Activated T-cell treated with anti-CD3 and anti-CD28 coated beads, Interleukin-2, amount 50 U/mL, for 48 hours (primary cell): ENCODE results near the gene TAMALIN.

ENCODE experiments used
- DNase-seq, 2 experiments: peaks; one replicate each; pipeline ENCODE4 v3.0.0-alpha.2; 2020

The TAMALIN gene

DNA sequence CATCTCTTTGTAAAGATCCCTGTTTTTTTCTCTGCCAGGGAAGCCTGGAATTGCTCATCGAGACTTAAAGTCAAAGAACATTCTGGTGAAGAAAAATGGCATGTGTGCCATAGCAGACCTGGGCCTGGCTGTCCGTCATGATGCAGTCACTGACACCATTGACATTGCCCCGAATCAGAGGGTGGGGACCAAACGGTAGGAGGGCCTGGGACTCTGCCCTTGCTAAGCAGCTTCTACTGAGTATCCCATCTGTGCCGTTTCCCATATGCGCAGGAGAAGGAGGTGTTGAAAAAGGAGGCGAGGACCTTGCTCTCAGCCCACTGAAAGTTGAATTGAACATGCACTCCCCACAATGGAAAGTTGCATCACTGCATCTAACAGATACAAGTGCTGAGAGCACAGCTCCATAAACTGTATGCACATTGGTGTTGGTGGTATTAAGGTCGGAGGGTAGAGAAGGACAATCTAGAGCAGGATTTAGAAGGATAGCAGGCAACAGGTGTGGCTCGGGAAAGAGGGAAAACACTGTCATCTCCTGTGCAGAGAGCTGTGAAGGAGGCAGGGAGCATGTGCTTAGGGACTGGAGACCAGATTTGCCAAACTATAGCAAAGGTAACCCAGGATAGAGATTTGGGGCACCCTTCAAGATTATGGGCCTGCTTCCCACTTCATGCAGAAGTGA is 21.5 kb upstream of the TAMALIN start:
- no peak for DNase-seq

DNA sequence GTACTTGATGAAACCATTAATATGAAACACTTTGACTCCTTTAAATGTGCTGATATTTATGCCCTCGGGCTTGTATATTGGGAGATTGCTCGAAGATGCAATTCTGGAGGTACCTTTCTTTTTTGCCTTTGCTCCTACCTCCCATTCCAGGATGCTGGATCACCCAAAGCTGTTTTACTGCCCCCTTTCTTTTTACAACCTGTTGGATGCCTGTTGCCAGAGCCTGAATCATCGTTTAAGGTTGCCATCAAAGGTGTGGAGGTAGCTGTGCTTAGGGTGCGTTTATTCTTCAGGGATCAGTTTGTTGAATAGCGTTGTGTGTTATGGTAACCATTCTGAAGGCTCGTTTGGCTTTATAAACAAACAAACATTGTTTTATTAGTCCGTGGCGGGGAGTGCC is 19.9 kb upstream of the TAMALIN start:
- no peak for DNase-seq

DNA sequence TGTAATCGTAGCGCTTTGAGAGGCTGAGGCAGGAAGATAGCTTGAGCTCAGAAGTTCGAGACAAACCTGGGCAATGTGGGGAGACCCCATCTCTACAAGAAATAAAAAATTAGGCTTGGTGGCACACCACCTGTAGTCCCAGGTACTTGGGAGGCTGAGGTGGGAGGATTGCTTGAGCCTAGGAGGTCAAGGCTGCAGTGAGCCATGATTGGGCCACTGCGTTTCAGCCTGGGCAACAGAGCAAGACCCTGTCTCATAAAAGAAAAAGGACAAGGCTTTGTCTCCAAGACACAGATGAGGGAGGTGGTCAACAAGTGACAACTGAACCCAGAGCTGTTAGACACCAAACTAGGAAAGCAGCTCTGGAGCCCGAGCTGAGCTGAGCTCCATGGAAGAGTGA is 14.5 kb upstream of the TAMALIN start:
- DNase-seq = no peak

DNA sequence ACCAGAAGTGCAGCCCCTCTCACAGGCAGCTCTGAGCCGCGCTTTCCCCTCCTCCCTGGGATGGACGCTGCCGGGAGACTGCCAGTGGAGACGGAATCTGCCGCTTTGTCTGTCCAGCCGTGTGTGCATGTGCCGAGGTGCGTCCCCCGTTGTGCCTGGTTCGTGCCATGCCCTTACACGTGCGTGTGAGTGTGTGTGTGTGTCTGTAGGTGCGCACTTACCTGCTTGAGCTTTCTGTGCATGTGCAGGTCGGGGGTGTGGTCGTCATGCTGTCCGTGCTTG is 12.3 kb upstream of the TAMALIN start:
- DNase-seq = no peak

DNA sequence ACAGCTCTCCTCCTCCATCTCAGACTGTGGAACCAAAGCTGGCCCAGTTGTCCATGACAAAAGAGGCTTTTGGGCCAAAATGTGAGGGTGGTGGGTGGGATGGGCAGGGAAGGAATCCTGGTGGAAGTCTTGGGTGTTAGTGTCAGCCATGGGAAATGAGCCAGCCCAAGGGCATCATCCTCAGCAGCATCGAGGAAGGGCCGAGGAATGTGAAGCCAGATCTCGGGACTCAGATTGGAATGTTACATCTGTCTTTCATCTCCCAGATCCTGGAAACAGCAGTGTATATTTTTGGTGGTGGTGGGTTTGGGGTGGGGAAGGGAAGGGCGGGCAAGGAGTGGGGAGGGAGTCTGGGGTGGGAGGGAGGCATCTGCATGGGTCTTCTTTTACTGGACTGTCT is 11.8 kb upstream of the TAMALIN start:
- DNase-seq = no peak

DNA sequence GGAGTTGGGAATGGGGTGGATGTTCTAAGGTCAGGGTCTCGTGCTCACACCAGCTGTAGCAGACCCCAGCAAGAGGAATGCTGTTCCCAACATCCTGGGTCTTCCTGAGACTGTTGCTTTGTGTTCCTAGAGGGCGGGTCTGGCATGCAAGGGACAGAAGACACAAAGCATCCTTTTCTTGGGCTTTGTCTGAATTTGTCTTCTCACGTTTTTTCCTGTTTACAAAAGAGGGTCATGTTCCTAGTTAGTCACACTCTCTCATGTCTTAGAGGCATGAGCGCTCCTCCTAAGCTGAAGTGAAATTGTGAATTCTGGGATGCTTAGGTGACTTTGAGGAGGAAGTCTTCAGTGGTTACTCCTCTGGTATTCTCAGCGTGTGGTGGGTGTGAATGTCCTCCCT is 9.6 kb upstream of the TAMALIN start:
- no peak for DNase-seq

DNA sequence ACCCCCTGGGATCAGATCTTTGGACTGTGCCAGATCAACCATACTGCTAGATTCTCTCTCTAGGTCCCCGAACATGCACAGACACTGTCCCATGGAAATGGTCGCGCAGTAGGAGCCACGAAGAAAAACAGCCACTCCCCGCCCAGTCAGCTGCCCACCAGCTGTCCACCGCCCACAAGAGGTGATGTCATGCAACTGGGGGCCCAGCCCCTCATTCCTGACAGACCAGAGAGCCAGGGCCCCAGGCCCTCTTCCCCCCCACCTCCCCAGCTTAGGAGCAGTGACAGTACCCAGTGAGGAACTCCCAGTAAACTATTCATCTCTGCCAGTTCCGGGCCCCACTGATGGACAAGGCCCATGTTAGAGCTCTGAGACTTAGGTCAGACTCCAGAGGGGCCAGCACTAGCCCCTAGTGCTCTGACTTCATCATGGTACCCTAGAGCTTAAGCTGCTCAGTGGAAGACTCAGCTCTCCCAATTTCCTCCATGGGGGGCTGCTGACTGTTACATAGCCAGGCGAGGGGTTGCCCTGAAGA is 3.7 kb upstream of the TAMALIN start:
- no peak for DNase-seq

DNA sequence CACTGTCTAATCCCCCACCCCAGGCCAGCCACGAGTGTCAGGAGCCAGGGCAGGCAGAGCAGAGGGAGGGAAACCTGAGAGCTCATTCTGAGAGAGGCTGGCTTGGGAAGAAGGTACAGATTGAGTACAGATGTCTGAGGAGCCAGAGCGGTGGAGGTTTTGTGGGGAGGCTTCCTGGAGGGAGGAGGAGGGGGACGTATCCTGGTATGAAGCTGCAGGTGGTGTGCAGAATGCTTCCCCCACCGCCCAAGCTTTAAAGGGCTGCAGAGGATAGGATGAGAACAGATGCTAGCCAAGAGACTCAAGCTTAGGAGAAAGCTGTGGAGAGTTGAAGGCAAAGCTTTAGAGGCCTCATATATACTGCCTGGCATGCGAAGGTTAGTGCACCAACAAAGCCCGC is 3.2 kb upstream of the TAMALIN start:
- no peak for DNase-seq

DNA sequence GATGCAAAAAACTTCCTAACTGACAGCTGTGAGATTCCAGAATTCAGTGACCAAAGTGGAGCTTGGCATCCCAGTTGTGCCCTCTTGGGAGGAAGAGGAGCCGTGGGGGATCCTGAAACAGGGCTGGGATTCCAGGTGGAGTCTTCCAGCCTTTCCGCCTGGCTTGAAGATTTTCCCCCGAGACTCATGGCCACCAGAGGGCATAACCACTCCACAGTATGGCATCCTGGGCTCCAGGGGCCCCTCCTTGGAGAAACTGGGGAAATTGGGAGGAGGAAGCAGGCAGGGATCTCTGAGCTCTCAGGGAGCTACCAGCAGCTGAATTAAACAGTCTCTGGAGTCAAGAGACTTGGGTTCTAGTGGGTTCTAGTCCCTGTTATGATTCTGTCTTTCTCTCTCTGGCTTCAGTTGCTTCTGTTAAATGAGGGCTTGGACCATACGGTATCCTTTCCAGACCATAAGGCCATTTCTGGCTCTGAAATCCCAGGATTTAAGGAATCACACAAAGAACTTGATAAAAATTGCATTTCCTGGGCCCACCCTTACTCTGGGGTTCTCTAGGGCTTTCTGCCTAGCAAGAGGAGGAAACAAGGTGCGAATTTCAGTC is 2.6 kb upstream of the TAMALIN start:
- no peak for DNase-seq

DNA sequence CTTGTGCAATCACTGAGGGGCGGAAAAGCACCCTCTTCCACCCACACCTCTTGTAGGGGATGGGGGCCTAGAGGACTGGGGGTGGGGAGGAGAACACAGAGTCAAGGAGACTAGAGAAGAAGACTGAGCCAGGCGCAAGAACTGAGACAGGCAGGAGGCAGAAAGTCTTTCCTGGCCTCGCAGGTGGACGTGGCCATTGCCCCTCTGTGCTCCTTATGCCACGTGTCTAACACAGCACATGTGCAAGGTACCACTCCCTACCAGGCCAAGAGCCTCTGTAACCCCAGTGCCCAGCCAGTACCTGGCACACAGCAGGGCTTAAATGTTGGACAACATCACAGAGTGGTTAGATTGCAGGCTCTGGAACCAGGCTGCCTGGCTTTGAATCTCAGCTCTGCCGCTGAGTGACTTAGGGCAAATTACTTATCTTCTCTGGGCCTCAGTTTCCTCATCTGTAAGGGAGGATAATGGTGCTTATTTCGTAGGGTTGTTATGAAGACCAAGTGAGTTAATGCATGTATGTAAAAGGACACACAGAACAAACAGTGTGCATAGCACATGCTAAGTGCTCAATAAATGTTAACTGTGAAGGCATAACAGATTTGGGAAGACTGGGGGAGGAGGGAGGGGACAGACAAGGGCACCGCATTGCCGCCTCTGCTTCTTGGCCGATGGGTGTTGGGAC is 1.4 kb upstream of the TAMALIN start:
- DNase-seq = no peak

DNA sequence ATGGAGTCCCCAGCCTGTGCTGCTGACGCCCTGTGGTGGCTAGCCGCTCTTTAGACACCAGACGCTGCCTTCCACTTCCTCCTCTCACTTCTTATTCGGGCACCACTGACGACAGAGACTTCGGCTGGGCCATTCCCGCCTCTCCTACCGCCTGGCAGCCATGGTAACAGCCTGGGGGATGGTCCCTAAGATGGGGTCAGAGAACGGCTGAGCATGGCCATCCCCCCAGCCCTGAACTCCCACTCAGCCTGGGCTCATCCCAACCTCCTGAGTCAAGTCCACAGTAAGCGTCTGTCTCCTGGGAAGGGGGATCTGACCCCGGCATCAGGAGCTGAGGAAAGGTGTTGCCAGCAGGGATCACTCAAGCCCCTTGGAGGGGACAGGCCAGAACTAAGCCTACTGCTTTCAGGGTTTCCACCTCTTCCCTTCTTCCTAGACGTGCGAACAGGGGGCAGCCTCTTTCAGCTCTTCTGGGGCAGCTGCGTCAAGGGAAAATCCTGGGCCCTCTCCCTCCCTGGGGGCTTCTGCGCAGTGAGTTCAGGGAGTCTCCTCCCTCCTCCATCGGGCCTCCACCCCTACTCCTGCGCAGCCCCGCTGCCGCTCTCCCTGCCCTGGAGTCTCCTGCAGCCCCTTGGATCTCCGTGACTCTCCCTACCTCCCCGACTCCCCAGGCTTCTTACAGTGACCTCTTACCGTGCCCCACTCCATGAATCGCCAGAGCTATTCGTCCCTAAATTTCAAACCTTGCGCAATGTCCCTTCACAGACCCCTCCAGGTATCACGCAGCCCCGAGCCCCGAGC is 643 bp upstream of the TAMALIN start:
- no peak for DNase-seq

DNA sequence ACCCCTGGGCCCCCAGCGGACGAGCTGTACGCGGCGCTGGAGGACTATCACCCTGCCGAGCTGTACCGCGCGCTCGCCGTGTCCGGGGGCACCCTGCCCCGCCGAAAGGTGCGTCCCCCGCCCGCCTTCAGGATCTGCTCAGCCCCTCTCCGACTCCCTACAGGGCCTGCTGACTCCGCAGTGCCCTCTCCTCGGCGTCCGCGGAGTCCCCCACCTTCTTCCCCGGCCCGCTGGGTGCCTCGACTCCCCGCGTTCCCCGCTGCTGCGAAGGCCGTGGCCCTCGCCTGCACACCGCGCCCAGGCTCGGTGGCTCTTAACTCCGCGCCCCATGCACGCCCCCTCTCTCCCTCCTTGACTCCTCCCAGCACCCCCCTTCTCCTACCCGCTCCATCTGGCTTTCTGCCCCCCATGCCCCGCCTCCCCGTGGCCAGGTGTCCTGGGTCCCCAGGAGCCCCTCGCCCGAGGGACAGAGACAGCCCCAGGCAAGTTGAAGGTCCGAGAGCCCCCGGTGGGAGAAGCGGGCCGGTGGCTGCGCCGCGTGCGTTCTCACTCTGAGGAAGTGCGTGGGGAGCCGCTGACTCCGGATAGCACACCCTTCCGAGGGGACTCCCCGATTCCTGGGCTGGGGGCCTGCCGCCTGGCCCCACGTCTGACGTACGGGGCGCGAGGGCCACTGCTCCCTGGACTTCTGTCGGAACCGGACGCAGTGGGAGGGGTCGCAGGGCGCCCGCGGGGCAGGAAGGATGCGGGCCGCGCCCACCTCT is 594 bp downstream of the TAMALIN start:
- peak; percentile 58 to 69 for DNase-seq

DNA sequence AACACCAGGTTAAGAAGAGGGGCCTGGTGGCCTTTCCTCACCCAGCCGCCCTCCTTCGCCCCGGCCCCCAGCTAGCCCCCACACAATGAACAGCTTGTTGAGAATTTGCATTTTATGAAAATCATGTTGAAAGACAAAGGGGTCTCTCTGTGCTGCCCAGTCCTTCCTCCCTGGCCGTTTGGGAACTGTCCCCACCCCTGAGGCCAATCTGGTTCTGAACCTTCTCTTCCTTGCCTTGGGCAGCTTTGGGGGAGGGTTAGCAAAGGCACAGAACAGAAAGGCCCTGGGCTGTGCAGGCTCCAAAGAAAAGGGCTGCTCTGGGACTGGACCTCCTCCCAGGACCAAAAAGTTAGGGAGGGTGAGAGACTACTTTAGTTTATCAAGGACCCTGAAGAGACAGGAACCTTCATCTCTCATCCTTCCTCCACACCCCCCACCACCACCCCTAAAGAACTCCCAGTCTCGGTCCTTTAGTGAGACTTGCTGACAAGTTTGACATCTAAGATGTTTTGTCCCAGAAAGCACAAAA is 1.3 kb downstream of the TAMALIN start:
- DNase-seq = no peak

DNA sequence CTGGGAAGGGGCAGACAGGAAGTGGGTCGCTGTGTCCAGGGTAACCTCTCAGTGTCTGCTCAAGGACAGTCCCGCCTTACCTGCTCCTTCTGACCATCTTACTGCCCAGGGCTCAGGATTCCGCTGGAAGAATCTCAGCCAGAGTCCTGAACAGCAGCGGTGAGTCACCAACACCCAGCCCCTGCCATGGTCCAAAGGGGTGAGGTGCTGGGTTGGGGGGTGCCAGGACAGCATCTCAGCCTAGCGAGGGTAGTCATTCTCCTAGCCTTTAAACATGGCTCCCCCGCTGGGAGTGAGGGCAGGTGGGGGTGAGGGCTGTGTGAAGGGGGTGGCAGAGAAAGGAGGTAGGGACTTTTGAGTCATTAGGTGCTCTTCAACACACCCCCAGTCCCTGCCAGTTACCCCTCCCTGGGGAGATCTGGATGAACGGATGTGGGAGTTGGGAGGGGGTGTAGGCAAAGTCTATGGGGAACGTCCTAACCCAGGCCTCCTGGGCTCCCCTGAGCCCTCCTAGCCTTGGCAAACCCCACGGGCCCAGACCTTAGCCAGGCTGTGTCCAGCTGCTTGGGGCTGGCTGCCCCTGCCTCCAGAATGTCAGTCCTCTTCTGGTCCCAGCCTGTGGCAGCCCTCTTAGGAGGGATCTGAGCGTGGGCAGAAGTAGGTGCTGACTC is 2.5 kb downstream of the TAMALIN start:
- no peak for DNase-seq

DNA sequence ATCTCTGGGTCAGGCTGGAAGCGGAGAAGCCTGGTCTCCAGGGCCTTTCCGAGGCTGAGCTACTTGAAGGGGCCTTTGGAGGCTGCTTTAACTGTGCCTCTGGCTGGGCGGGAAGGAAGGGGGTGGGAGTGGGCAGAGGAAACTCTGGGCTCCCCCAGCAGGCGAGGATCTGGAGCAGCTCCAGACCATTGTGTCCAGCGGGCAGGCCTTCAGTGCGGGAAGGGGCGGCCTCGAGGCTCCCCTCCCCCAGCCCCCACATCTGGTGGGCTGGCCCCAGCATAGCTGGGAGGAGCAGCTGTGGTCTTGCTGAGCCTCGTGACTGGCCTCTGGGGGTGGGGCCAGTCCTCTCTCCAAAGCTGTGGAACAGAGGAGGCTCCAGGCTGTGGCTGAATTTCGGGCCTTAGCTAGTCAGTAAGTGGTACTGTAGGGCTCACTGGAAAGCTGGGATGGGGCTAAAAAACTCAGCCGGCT is 3.4 kb downstream of the TAMALIN start:
- no peak for DNase-seq

DNA sequence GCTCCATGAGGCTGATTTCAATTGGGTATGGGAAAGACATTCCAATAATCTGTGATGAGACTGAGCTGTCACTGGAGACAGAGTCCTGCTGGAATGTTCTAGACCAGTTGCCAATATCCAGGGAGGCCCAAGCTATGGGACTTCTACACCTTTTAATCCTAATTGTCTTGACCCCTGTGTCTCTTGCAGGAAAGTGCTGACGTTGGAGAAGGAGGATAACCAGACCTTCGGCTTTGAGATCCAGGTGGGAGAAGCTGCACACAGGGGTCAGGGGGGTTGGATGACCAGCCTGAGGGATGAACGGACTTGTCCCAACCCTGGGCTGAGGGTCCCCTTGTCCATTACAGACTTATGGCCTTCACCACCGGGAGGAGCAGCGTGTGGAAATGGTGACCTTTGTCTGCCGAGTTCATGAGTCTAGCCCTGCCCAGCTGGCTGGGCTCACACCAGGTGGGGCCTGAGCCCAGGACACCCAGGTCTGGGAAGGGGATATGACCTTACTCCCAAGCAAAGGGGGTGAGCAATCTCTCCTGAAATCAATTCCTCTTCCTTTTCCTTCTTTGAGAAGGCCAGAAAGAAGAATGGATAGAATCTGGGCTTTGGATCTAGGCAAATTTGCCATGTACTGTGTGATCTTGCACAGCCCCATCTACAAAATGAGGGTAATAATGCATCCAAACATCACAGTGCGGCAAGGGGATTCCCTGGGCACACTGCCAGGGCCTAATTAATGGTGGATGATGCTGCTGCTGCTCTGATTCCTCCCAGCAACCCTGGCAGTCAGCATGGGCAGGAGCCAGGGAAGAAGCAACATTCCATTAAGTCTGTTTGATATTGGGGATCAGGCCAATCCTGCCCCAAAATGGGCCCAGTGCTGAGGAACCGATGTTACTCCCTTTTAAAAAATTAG is 4.2 kb downstream of the TAMALIN start:
- no peak for DNase-seq

DNA sequence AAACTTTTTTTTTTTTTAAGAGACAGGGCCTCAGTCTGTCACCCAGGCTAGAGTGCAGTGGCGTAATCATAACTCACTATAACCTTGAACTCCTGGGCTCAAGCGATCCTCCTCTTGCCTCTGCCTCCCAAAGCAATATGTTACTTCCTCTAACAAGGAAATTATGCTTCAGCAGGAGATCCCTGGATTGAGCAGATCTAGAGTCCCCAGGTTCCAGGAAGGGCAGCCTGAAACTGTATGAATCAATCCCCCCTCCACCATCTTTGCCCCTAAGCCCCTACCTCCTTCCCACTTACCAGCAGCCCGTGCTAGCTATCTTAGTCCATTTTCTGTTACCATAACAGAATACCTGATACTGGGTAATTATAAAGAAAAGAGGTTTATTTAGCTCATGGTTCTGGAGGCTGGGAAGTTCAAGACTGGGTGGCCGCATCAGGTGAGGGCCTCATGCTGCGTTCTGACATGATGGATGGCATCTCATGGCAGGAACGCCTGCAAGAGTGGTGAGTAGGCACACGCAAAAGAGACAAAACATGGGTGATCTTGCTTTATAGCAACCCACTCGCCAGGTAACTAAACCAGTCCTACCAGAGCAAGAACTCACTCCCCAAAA is 5.0 kb downstream of the TAMALIN start:
- DNase-seq = no peak

DNA sequence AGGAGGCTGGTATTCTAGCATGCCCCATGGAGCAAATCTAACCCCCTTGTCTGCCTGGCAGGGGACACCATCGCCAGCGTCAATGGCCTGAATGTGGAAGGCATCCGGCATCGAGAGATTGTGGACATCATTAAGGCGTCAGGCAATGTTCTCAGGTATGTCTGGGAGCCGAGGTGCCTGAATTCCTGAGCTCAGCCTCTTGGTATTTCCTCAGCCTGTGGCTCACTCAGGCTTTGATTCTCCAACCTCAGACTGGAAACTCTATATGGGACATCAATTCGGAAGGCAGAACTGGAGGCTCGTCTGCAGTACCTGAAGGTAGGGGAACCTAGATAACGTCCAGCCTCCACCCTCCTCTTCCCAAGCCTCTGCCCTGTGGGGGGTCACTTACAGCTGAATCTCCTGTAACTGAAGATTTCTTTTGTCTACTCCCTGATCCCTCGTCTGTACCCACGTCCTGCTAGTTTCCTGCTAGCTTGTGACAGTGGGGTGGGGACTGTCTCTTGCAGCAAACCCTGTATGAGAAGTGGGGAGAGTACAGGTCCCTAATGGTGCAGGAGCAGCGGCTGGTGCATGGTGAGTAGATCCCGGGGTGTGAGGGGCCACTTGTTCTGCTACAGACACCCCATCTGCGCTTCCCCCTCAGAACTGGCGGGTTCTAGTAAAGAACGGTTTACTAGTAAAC is 7.0 kb downstream of the TAMALIN start:
- no peak for DNase-seq
